Activated CD4-positive, alpha-beta T cell treated with anti-CD3 and anti-CD28 coated beads, Interleukin-10, Interleukin-2, amounts not matched to agents 100 ng/mL and 50 ng/mL, durations not matched to agents 16 hours and 8 hours (primary cell): Measurements from ENCODE around the gene ITGA1.
"Not testable (repeated sequence)": the region's sequence is repeated elsewhere in the genome, so short reads cannot be mapped to it uniquely, and the experiment has no call there.

Source experiments
- DNase-seq: peaks from one replicate; pipeline ENCODE4 v3.0.0-alpha.2; 2020

ITGA1 gene

GRCh38 chr5:52802974-52803336 is 15.2 kb downstream of the ITGA1 start:
- no peak for DNase-seq

- DNase-seq: no peak
Observed at GRCh38 chr5:52804387-52804791, 16.7 kb downstream of the ITGA1 start.

- DNase-seq: no peak
Observed at GRCh38 chr5:52804981-52805380, 17.3 kb downstream of the ITGA1 start.

GRCh38 chr5:52805615-52806014 is 17.9 kb downstream of the ITGA1 start:
- DNase-seq: no peak

GRCh38 chr5:52807037-52807436 is 19.3 kb downstream of the ITGA1 start:
- no peak for DNase-seq

- no peak for DNase-seq
Observed at GRCh38 chr5:52807723-52808122, 20.0 kb downstream of the ITGA1 start.

GRCh38 chr5:52808316-52808901 is 20.7 kb downstream of the ITGA1 start:
- DNase-seq: no peak

- peak; percentile 33 for DNase-seq
Observed at GRCh38 chr5:52809884-52810283, 22.2 kb downstream of the ITGA1 start.

GRCh38 chr5:52810426-52810825 is 22.7 kb downstream of the ITGA1 start:
- no peak for DNase-seq

GRCh38 chr5:52811067-52811749 is 23.5 kb downstream of the ITGA1 start:
- DNase-seq: peak; percentile 54

GRCh38 chr5:52814352-52815148 is 26.8 kb downstream of the ITGA1 start:
- DNase-seq: no peak

- DNase-seq: no peak
Observed at GRCh38 chr5:52817818-52818217, 30.1 kb downstream of the ITGA1 start.

GRCh38 chr5:52818360-52818759 is 30.6 kb downstream of the ITGA1 start:
- DNase-seq: no peak

GRCh38 chr5:52818807-52819206 is 31.1 kb downstream of the ITGA1 start:
- DNase-seq: not testable (repeated sequence)

GRCh38 chr5:52821901-52822300 is 34.2 kb downstream of the ITGA1 start:
- DNase-seq: no peak

- DNase-seq: no peak
Observed at GRCh38 chr5:52822437-52822836, 34.7 kb downstream of the ITGA1 start.

GRCh38 chr5:52824827-52825226 is 37.1 kb downstream of the ITGA1 start:
- DNase-seq: no peak

- DNase-seq: peak; percentile 79
Observed at GRCh38 chr5:52825826-52826225, 38.1 kb downstream of the ITGA1 start.

GRCh38 chr5:52827815-52828214 is 40.1 kb downstream of the ITGA1 start:
- no peak for DNase-seq

GRCh38 chr5:52829664-52830063 is 41.9 kb downstream of the ITGA1 start:
- DNase-seq: no peak

GRCh38 chr5:52830650-52831049 is 42.9 kb downstream of the ITGA1 start:
- DNase-seq: no peak

- DNase-seq: no peak
Observed at GRCh38 chr5:52831786-52832511, 44.2 kb downstream of the ITGA1 start.

GRCh38 chr5:52834320-52834719 is 46.6 kb downstream of the ITGA1 start:
- no peak for DNase-seq
